ENCODE data around the gene CNTNAP2. TPM values are rescaled to one million over a fixed set of nuclear protein-coding genes. Genes with fewer than 3 reads are reported as not detected.
A peak's percentile ranks its signal among the peaks of the same experiment; 100 is the strongest.

Gene CNTNAP2
- total RNA-seq, 2 donors from 2014 or later = not detected

- Mint-ChIP-seq H3K36me3 (ENCODE audit: low read depth) (no peaks in the 10 kb centered on the region), H3K27me3 (peaks cover 32% of the 10 kb centered on the region), H3K4me3 (no peak overlapping the region), H3K9me3 (peaks cover 11% of the 10 kb centered on the region), H3K27ac (no peak overlapping the region), H3K4me1 (no peaks in the 10 kb centered on the region)
- no peak for ATAC-seq (replicated peaks)
Observed at GRCh38 chr7:148253629-148254028, 2137.0 kb downstream of the CNTNAP2 start.

DNA sequence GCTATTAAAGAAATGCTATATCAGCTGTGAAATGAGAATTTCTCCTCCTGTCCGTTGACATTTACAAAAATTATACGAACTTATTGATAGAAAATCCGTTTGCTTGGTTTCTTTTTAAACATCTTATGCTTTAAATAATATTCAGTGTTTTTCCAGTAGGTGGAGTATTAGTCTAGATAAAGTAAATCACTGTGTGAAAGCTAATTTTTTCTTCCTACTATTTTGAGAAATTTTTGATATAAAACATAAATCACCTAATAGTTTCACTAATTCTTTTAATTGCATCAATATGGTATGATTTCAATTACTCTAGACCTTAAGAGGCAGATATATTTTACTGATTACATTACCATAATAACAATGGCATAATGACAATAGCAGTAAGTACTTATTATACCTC is 2138.7 kb downstream of the CNTNAP2 start:
- H3K4me3 Mint-ChIP-seq = no peak overlapping the region
- H3K27me3 Mint-ChIP-seq = peaks cover 21% of the 10 kb centered on the region
- no peak for ATAC-seq (replicated peaks)
- no peaks in the 10 kb centered on the region for H3K36me3 Mint-ChIP-seq (ENCODE audit: low read depth)
- peaks cover 11% of the 10 kb centered on the region for H3K9me3 Mint-ChIP-seq
- H3K4me1 Mint-ChIP-seq = no peaks in the 10 kb centered on the region
- no peak overlapping the region for H3K27ac Mint-ChIP-seq

DNA sequence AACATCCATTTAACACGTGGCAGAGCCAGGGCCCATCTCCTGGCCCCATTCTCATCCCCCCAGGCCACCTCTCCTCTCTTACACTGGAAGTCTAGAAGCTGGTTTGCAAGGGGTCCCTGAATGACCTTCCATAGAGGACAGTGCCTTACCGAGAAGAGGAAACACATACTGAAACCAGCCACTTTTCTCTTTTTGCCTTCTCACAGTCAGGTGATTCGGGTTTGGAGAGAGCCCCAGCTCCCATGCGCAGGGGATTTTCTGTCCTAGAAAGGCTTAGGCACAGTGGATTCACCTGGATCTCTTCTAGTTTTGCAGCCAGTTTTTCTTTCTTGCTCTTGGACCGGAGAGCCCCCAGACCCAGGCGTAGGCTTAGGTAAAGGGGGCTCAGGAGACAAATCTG is 2139.8 kb downstream of the CNTNAP2 start:
- H3K9me3 Mint-ChIP-seq = peaks cover 7% of the 10 kb centered on the region
- no peaks in the 10 kb centered on the region for H3K4me1 Mint-ChIP-seq
- H3K4me3 Mint-ChIP-seq = no peak overlapping the region
- no peak overlapping the region for H3K27ac Mint-ChIP-seq
- ATAC-seq (replicated peaks) = no peak
- H3K27me3 Mint-ChIP-seq = peaks cover 13% of the 10 kb centered on the region
- H3K36me3 Mint-ChIP-seq (ENCODE audit: low read depth) = no peaks in the 10 kb centered on the region

- Mint-ChIP-seq H3K27me3 (peaks cover 4% of the 10 kb centered on the region), H3K27ac (no peak overlapping the region), H3K4me1 (no peaks in the 10 kb centered on the region), H3K4me3 (no peak overlapping the region), H3K9me3 (no peaks in the 10 kb centered on the region), H3K36me3 (ENCODE audit: low read depth) (no peaks in the 10 kb centered on the region)
- no peak for ATAC-seq (replicated peaks)
Observed at GRCh38 chr7:148260599-148260998, 2144.0 kb downstream of the CNTNAP2 start.

GRCh38 chr7:148261523-148261922 is 2144.9 kb downstream of the CNTNAP2 start:
- H3K4me3 Mint-ChIP-seq = no peak overlapping the region
- no peaks in the 10 kb centered on the region for H3K4me1 Mint-ChIP-seq
- H3K36me3 Mint-ChIP-seq (ENCODE audit: low read depth) = no peaks in the 10 kb centered on the region
- no peak for ATAC-seq (replicated peaks)
- H3K27me3 Mint-ChIP-seq = peaks cover 4% of the 10 kb centered on the region
- no peak overlapping the region for H3K27ac Mint-ChIP-seq
- H3K9me3 Mint-ChIP-seq = no peaks in the 10 kb centered on the region

DNA sequence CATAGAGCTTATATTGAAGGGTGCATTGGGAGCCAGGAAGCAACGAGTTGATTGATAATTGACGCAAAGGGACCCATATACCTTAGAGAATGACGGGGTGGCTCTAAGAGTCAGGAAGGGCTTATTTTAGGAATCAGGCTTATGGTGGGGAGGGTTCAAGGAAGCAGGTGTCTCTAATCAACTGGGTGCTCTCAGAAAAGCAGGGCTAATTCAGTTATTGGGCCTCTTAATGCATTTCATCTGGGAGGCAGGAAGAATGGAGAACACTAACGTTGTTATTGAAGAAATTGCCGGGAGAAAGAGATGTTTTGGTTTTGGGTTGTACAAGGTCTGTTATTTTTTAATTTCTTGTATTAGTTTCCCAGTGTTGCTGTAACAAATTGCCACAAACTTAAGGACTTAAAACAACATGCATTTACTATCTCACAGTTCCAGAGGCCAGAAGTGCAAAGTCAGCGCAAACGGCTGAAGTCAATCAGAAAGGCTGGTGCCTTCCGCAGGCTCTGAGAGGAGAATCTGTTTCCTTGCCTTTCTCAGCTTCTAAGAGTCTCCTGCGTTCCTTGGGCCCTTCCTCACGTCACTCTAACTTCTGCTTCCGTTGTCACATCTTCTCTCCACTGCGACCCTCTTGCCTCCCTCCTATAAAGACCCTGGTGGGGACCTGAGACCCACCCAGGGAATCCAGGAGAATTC is 2145.5 kb downstream of the CNTNAP2 start:
- ATAC-seq (replicated peaks) = no peak
- H3K4me1 Mint-ChIP-seq = no peaks in the 10 kb centered on the region
- no peaks in the 10 kb centered on the region for H3K9me3 Mint-ChIP-seq
- H3K4me3 Mint-ChIP-seq = peak overlapping the region; percentile 19
- H3K27me3 Mint-ChIP-seq = peaks cover 7% of the 10 kb centered on the region
- no peak overlapping the region for H3K27ac Mint-ChIP-seq
- H3K36me3 Mint-ChIP-seq (ENCODE audit: low read depth) = no peaks in the 10 kb centered on the region

DNA sequence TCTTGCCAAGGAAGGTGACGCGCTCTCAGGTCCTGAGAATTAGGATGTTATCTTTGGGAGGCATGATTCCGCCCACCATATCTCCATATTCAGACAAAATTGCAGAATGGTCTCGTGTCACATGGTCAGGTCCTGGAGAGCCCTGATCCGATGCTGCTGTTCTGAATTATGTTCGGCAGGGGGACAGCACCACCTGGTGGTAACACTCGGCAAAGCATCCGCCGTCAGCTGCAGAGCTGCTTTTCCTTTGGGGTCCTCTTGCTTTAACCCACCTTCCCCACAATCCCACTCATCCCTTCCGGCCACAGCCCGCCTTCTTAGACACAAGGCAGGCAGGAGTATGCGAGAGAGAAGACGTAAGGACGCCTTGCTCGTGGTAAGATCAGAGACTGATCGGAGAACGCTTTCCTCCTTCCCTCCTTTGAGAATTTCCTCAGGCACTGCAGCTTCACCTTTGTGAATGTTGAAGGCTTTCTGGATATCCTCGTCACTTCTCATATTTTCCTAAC is 2146.2 kb downstream of the CNTNAP2 start:
- H3K4me1 Mint-ChIP-seq = no peaks in the 10 kb centered on the region
- peak overlapping the region; percentile 19 for H3K4me3 Mint-ChIP-seq
- H3K27me3 Mint-ChIP-seq = peaks cover 9% of the 10 kb centered on the region
- H3K36me3 Mint-ChIP-seq (ENCODE audit: low read depth) = no peaks in the 10 kb centered on the region
- H3K27ac Mint-ChIP-seq = no peak overlapping the region
- peak; percentile 65 for ATAC-seq (replicated peaks)
- no peaks in the 10 kb centered on the region for H3K9me3 Mint-ChIP-seq

DNA sequence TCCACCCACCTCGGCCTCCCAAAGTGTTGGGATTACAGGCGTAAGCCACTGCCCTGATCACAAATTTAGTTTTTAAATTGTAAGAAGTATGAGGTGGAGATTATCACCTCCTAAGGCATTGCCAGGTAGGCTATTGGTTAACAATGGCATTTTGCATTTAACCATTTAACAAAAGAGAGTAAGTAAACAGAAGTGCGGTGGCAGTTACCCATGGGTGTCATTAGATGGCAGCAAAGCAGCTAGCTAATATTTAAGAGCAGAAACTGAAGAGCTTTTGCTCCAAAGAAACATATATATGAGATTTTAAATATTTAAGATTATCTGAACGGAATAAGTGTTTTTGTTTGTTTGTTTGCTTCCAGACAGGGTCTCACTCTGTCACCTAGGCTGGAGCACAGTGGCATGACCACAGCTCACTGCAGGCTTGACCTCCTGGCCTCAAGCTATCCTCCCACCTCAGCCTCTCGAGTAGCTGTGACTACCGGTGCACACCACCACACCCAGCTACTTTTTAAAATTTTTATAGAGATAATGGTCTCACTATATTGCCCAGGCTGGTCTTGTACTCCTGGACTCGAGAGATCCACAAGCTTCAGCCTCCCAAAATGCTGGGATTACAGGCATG is 2148.4 kb downstream of the CNTNAP2 start:
- Mint-ChIP-seq H3K4me3 (no peak overlapping the region), H3K4me1 (no peaks in the 10 kb centered on the region)

GRCh38 chr7:148265896-148266295 is 2149.3 kb downstream of the CNTNAP2 start:
- Mint-ChIP-seq H3K4me3 (no peak overlapping the region), H3K9me3 (no peaks in the 10 kb centered on the region), H3K27me3 (peaks cover 14% of the 10 kb centered on the region), H3K36me3 (ENCODE audit: low read depth) (no peaks in the 10 kb centered on the region), H3K4me1 (no peaks in the 10 kb centered on the region), H3K27ac (no peak overlapping the region)
- ATAC-seq (replicated peaks) = no peak

More for the DNA sequence above, 2148.4 kb downstream of the CNTNAP2 start:
- no peaks in the 10 kb centered on the region for H3K36me3 Mint-ChIP-seq (ENCODE audit: low read depth)
- H3K27ac Mint-ChIP-seq = no peak overlapping the region
- no peak for ATAC-seq (replicated peaks)
- no peaks in the 10 kb centered on the region for H3K9me3 Mint-ChIP-seq
- H3K27me3 Mint-ChIP-seq = peaks cover 14% of the 10 kb centered on the region

DNA sequence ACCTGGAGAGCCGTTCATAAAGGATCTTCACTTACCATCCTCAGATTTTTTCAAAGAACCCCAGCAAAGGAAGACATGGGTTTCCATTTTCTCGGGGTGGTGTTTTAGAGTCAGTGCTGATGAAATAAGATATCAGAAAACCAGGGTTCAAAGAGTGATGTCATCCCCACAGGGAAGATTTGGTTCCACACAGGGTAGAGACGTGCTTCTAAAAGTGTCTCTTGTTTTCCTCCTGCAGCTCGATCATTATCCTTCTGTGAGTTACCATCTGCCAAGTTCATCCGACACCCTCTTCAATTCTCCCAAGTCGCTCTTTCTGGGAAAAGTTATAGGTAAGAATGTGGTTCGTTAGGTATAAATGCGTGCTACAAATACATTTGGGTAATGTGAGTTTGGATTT is 2150.2 kb downstream of the CNTNAP2 start:
- Mint-ChIP-seq H3K9me3 (no peaks in the 10 kb centered on the region), H3K27me3 (peaks cover 13% of the 10 kb centered on the region), H3K27ac (no peak overlapping the region), H3K4me1 (no peaks in the 10 kb centered on the region), H3K36me3 (ENCODE audit: low read depth) (no peaks in the 10 kb centered on the region), H3K4me3 (no peak overlapping the region)
- ATAC-seq (replicated peaks) = no peak

DNA sequence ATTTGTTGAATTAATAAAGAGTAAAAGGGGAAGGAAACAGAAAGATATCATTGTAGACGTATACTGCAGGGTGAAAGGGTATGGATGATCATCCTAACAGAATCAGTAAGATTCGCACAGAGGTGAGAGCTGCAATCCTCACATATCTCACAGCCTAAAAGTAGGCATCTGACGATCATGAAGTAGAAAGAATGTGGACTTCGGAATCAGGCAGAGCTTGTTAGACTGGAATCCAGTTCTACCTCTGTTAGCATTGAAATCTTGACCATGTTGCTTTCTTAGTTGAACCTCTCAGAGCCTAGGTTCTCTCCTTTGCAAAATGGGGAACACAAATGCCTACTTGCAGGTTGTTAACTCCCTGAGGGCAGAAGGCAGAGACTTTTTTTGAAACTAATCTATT is 2154.0 kb downstream of the CNTNAP2 start:
- H3K9me3 Mint-ChIP-seq = no peaks in the 10 kb centered on the region
- no peaks in the 10 kb centered on the region for H3K36me3 Mint-ChIP-seq (ENCODE audit: low read depth)
- no peaks in the 10 kb centered on the region for H3K4me1 Mint-ChIP-seq
- no peak for ATAC-seq (replicated peaks)
- H3K27ac Mint-ChIP-seq = no peak overlapping the region
- no peak overlapping the region for H3K4me3 Mint-ChIP-seq
- peaks cover 19% of the 10 kb centered on the region for H3K27me3 Mint-ChIP-seq

GRCh38 chr7:148274118-148274517 is 2157.5 kb downstream of the CNTNAP2 start:
- no peak for ATAC-seq (replicated peaks)

GRCh38 chr7:148275359-148275890 is 2158.8 kb downstream of the CNTNAP2 start:
- H3K27ac Mint-ChIP-seq = no peak overlapping the region
- H3K9me3 Mint-ChIP-seq = no peaks in the 10 kb centered on the region
- no peaks in the 10 kb centered on the region for H3K4me1 Mint-ChIP-seq
- peaks cover 12% of the 10 kb centered on the region for H3K27me3 Mint-ChIP-seq
- no peak for ATAC-seq (replicated peaks)
- H3K4me3 Mint-ChIP-seq = no peak overlapping the region
- H3K36me3 Mint-ChIP-seq (ENCODE audit: low read depth) = no peaks in the 10 kb centered on the region

More at GRCh38 chr7:148274118-148274517, 2157.5 kb downstream of the CNTNAP2 start:
- Mint-ChIP-seq H3K9me3 (no peaks in the 10 kb centered on the region), H3K27me3 (peaks cover 12% of the 10 kb centered on the region), H3K27ac (no peak overlapping the region), H3K36me3 (ENCODE audit: low read depth) (no peaks in the 10 kb centered on the region), H3K4me3 (no peak overlapping the region), H3K4me1 (no peaks in the 10 kb centered on the region)

- Mint-ChIP-seq H3K36me3 (ENCODE audit: low read depth) (no peaks in the 10 kb centered on the region), H3K4me1 (no peaks in the 10 kb centered on the region), H3K9me3 (no peaks in the 10 kb centered on the region), H3K4me3 (no peak overlapping the region), H3K27me3 (peaks cover 12% of the 10 kb centered on the region), H3K27ac (no peak overlapping the region)
- ATAC-seq (replicated peaks) = no peak
Observed at GRCh38 chr7:148276314-148277041, 2159.9 kb downstream of the CNTNAP2 start.

Data from activated T-helper 17 cell treated with anti-CD3 and anti-CD28 coated beads, Interleukin-2, amount 50 U/mL, for 72 hours (primary cell).